WI38 (cell line): ENCODE measurements around the gene GOLGA7B.

ENCODE experiments used
- H3K4me3 ChIP-seq: 2 replicates; pipeline ENCODE4 v1.5.1; 2011; ENCODE audit warnings: low read depth, mild to moderate bottlenecking, control low read depth, low read length
- CTCF ChIP-seq: IDR thresholded peaks from 2 replicates; pipeline ENCODE4 v1.5.1; 2012; ENCODE audit warnings: low read depth, mild to moderate bottlenecking, control low read depth, low read length

GOLGA7B gene

GRCh38 chr10:97907211-97907610, 57.6 kb downstream of the GOLGA7B start:
- no peak for TF ChIP-seq CTCF

GRCh38 chr10:97907830-97908229, 58.2 kb downstream of the GOLGA7B start:
- no peak overlapping the region for H3K4me3 ChIP-seq
- no peak for TF ChIP-seq CTCF

More at GRCh38 chr10:97907211-97907610, 57.6 kb downstream of the GOLGA7B start:
- H3K4me3 ChIP-seq: no peak overlapping the region

- H3K4me3 ChIP-seq: no peak overlapping the region
- TF ChIP-seq CTCF: no peak
These were observed 61.0 kb downstream of the GOLGA7B start for GRCh38 chr10:97910661-97911060.

DNA sequence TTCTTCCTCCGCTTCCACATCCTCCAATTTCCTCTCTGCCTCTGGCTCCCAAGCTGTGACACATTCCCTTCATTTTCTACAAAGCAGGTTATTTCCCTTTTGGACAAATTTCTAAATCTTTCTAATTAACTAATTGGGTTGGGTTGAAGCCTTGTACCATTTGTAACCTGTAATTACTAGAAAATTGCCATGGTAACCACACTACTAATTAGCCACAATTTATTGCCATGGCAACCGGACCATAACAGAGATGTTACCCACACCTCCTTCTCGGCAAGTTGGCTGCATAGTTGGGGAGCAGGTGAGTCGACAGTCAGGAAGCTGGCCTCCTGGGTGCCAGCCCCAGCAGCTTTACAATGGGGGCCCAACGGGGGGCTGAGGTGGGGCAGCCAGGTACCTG, 61.6 kb downstream of the GOLGA7B start:
- TF ChIP-seq CTCF: no peak

GRCh38 chr10:97913193-97913592, 63.5 kb downstream of the GOLGA7B start:
- no peak for TF ChIP-seq CTCF
- H3K4me3 ChIP-seq: no peak overlapping the region

More for the DNA sequence above, 61.6 kb downstream of the GOLGA7B start:
- H3K4me3 ChIP-seq: no peak overlapping the region

- H3K4me3 ChIP-seq: no peak overlapping the region
- TF ChIP-seq CTCF: no peak
These were observed 64.0 kb downstream of the GOLGA7B start for GRCh38 chr10:97913614-97914013.

DNA sequence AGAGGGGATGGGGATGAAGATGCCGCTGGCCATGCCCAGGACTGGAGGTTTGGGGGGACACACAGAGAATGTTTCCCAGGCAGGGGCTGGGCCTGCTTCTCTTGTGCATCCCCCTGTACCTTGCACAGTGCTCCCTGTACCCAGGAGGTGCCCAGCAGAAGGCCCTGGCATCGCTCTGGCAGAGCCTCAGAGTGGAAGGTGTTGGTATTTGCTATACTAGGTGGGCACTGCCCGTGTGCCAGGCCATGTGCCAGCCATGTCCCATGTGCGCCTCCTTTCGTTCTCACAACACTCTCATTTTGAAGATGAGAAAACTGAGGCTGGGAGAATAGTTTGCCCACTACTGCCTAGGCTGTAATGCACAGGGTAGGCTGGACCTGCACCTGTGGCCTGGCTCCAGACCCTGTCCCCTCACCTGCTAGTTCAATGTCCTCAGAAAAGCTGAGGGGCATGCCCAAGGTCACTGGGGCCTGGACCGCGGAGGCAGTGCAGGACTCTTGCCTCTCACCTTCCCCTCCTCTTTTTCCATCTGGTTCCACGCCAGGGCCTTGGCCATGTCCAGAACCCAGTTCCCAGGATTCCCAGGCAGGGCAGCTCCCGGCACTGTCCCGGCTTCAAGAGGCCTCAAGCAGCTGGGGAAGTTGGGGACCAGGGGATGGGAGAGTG, 64.7 kb downstream of the GOLGA7B start:
- H3K4me3 ChIP-seq: no peak overlapping the region
- TF ChIP-seq CTCF: no peak
